K562 (cell line): Measurements from ENCODE around the gene PGM5. TPM values are rescaled to one million over a fixed set of nuclear protein-coding genes. Genes with fewer than 3 reads are reported as not detected.

ENCODE experiments used
- FOXM1 ChIP-seq, 2 experiments: fragments of 450-650 bp in 1 of 2; sonication (generic) in 1 of 2; formaldehyde crosslinking in 1 of 2; IDR thresholded peaks; 2 replicates each; pipeline versions ENCODE4 v1.6.1 to v1.9.0; 2017 to 2022; ENCODE audit warnings: low read depth in 2 of 2, mild to moderate bottlenecking in 2 of 2, missing genetic modification reagents in 1 of 2, moderate library complexity in 1 of 2
- FUS ChIP-seq: fragments of 200-400 bp; formaldehyde crosslinking; optimal IDR thresholded peaks from 2 replicates; pipeline ENCODE3; 2017; ENCODE audit warnings: low read depth, low read length
- HCFC1 ChIP-seq: IDR thresholded peaks from 2 replicates; pipeline ENCODE4 v1.6.1; 2012; ENCODE audit warnings: low read depth, low read length, improper control_type of control experiment
- HDAC6 ChIP-seq: IDR thresholded peaks from 2 replicates; pipeline ENCODE4 v1.6.1; 2012; ENCODE audit warnings: low read depth, mild to moderate bottlenecking, control low read depth, inconsistent platforms, low read length, moderate library complexity
- JUN ChIP-seq, 2 experiments: sonication (generic) in 1 of 2; formaldehyde crosslinking in 1 of 2; IDR thresholded peaks; 2 replicates each; pipeline versions ENCODE4 v1.6.1 to v1.8.0; 2012 to 2022; ENCODE audit warnings: borderline replicate concordance in 2 of 2, mild to moderate bottlenecking in 2 of 2, improper control_type of control experiment in 1 of 2, low read depth in 1 of 2, low read length in 1 of 2, missing genetic modification reagents in 1 of 2
- JUND ChIP-seq, 2 experiments: IDR thresholded peaks; 2 replicates in 1 of 2; 3 replicates in 1 of 2; pipeline ENCODE4 v1.6.1; 2011; ENCODE audit warnings: borderline replicate concordance in 2 of 2, low read depth in 2 of 2, low read length in 2 of 2, improper control_type of control experiment in 1 of 2, missing biosample characterization in 1 of 2, missing genetic modification characterization in 1 of 2, missing genetic modification reagents in 1 of 2
- MEF2D ChIP-seq: conservative IDR thresholded peaks from 2 replicates; pipeline ENCODE4 v1.6.1; 2016; ENCODE audit warnings: low read depth, missing genetic modification characterization, missing compliant biosample characterization
- NR2C2 ChIP-seq, 2 experiments: fragments of 200-800 bp in 1 of 2; sonication (Bioruptor generic) in 1 of 2; sonication (generic) in 1 of 2; formaldehyde crosslinking in 1 of 2; IDR thresholded peaks; 2 replicates each; pipeline versions ENCODE4 v1.6.1 to v1.8.0; 2016 to 2022; ENCODE audit warnings: mild to moderate bottlenecking in 1 of 2, missing compliant biosample characterization in 1 of 2, missing genetic modification characterization in 1 of 2, missing genetic modification reagents in 1 of 2
- PHF20 ChIP-seq: fragments of 450-650 bp; IDR thresholded peaks from 2 replicates; pipeline ENCODE4 v1.6.1; 2018; ENCODE audit not compliant: partially characterized antibody
- POLR3A ChIP-seq: IDR thresholded peaks from 2 replicates; pipeline ENCODE4 v1.6.1; 2011; ENCODE audit warnings: borderline replicate concordance, mild to moderate bottlenecking, moderate library complexity; ENCODE audit not compliant: insufficient read length, insufficient read depth; ENCODE audit errors: extremely low read depth
- SIX5 ChIP-seq, 2 experiments: IDR thresholded peaks; 2 replicates each; pipeline ENCODE4 v1.6.1; 2011; ENCODE audit warnings: low read length in 2 of 2, borderline replicate concordance in 1 of 2, low read depth in 1 of 2, mild to moderate bottlenecking in 1 of 2, moderate library complexity in 1 of 2; ENCODE audit not compliant: insufficient read depth in 1 of 2
- SPI1 ChIP-seq: IDR thresholded peaks from 2 replicates; pipeline ENCODE4 v1.6.1; 2011; ENCODE audit warnings: low read depth, low read length, control low read depth, borderline replicate concordance
- SRF ChIP-seq, 2 experiments: fragments of 250-450, 450-650 bp in 1 of 2; sonication (Bioruptor Pico) in 1 of 2; sonication (generic) in 1 of 2; formaldehyde crosslinking; IDR thresholded peaks; 2 replicates each; pipeline versions ENCODE4 v1.5.0 to v1.5.1; 2020 to 2022; ENCODE audit warnings: mild to moderate bottlenecking in 1 of 2, missing genetic modification reagents in 1 of 2
- TFAM ChIP-seq: fragments of 250-450 bp; sonication (Bioruptor Pico); conservative IDR thresholded peaks from 2 replicates; pipeline ENCODE4 v1.5.0; 2021; ENCODE audit warnings: mild to moderate bottlenecking, moderate library complexity
- XRCC3 ChIP-seq: fragments of 450-650 bp; IDR thresholded peaks from 2 replicates; pipeline ENCODE4 v1.6.1; 2017; ENCODE audit warnings: mild to moderate bottlenecking, moderate library complexity
- ZNF274 ChIP-seq: IDR thresholded peaks from 2 replicates; pipeline ENCODE4 v1.6.1; 2011; ENCODE audit warnings: low read depth, mild to moderate bottlenecking, low read length, moderate library complexity, borderline replicate concordance
- ZNF407 ChIP-seq: fragments of 450-650 bp; IDR thresholded peaks from 2 replicates; pipeline ENCODE4 v1.6.1; 2016; ENCODE audit warnings: low read depth
- polyA plus RNA-seq, 8 experiments: library from polyadenylated mRNA; depleted of rRNA in 4 of 8; stranded (reverse) in 5 of 8; unstranded in 3 of 8; fragments of >200 nt; fragmentation: Nextera tagmentation in 2 of 8; fragmentation: Illumina TruSeq in 1 of 8; extraction: Ambion mirVana in 2 of 8; extraction: Trizol in 1 of 8; gene quantifications; 2 replicates each; pipeline versions ENCODE4 v1.2.1 to v1.2.3, GENCODE V29; 2011 to 2014; ENCODE audit warnings: inconsistent platforms in 1 of 8, missing spikeins in 1 of 8
- total RNA-seq, 7 experiments: library from RNA; depleted of rRNA in 6 of 7; stranded (reverse); fragments of >200 nt in 6 of 7; fragmentation: Illumina TruSeq in 2 of 7; extraction: Trizol in 2 of 7; gene quantifications; 2 replicates each; pipeline versions ENCODE4 v1.2.1 to v1.2.3, GENCODE V29; 2011 to 2021; ENCODE audit warnings: low replicate concordance in 1 of 7

The PGM5 gene
- total and polyA plus RNA-seq, 9 of the 15 experiments (the other 6 are each of a cell fraction or from before 2014, with no cell fraction given) = 0.03 to 0.24 (median 0.15) TPM; not detected in 1

GRCh38 chr9:68505681-68506409, 149.4 kb downstream of the PGM5 start (continued):
- TF ChIP-seq ZNF407 (peak; percentile 73; the same call in 1 of the 2 replicates), SRF (CRISPR knock-in tag; IDR thresholded peaks at IDR 0.05) (peak in 1 of 2 experiments; percentile 91; a peak in 2 of 4 replicates), PHF20 (no peak), FOXM1 (IDR thresholded peaks at IDR 0.05; ENCODE audit: low read depth) (peak; percentile 61), FOXM1 (CRISPR knock-in tag; IDR thresholded peaks at IDR 0.05; ENCODE audit: low read depth) (no peak), TFAM (CRISPR knock-in tag) (no peak), POLR3A (no peak), NR2C2 (CRISPR knock-in tag; IDR thresholded peaks at IDR 0.05) (no peak; the same call in 1 of the 2 replicates), NR2C2 (tag; IDR thresholded peaks at IDR 0.05) (peak; percentile 78), HCFC1 (no peak), XRCC3 (no peak), ZNF274 (no peak), JUND (IDR thresholded peaks at IDR 0.05; ENCODE audit: borderline replicate concordance, low read depth, low read length) (no peak), JUND (tag; IDR thresholded peaks at IDR 0.05; ENCODE audit: borderline replicate concordance, low read depth, low read length) (no peak), MEF2D (no peak), FUS (no peak), HDAC6 (no peak), JUN (IDR thresholded peaks at IDR 0.05; ENCODE audit: borderline replicate concordance, low read depth, low read length) (no peak), JUN (CRISPR knock-in tag; IDR thresholded peaks at IDR 0.05; ENCODE audit: borderline replicate concordance) (no peak), SIX5 (IDR thresholded peaks at IDR 0.05; ENCODE audit: borderline replicate concordance in 1 of 2, insufficient read depth in 1 of 2, low read depth in 1 of 2, low read length in 2 of 2) (no peak), SPI1 (peak; percentile 82)
